ENCODE data around the gene PTRHD1.

GRCh38 chr2:24744356-24744755 lies 48.8 kb downstream of the PTRHD1 start:
- TF ChIP-seq, protein P1, sequence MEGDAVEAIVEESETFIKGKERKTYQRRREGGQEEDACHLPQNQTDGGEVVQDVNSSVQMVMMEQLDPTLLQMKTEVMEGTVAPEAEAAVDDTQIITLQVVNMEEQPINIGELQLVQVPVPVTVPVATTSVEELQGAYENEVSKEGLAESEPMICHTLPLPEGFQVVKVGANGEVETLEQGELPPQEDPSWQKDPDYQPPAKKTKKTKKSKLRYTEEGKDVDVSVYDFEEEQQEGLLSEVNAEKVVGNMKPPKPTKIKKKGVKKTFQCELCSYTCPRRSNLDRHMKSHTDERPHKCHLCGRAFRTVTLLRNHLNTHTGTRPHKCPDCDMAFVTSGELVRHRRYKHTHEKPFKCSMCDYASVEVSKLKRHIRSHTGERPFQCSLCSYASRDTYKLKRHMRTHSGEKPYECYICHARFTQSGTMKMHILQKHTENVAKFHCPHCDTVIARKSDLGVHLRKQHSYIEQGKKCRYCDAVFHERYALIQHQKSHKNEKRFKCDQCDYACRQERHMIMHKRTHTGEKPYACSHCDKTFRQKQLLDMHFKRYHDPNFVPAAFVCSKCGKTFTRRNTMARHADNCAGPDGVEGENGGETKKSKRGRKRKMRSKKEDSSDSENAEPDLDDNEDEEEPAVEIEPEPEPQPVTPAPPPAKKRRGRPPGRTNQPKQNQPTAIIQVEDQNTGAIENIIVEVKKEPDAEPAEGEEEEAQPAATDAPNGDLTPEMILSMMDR (IDR thresholded peaks at IDR 0.05; ENCODE audit: low read depth, low read length): no peak
- no peak for TF ChIP-seq POLR2A (IDR thresholded peaks at IDR 0.05; ENCODE audit: extremely low read depth, insufficient read length)
